ENCODE measurements around the gene MAP4. TPM values are rescaled to one million over a fixed set of nuclear protein-coding genes. Genes with fewer than 3 reads are reported as not detected.

The MAP4 gene
- total RNA-seq, 1 donor from 2014 or later: 54.6 TPM

DNA sequence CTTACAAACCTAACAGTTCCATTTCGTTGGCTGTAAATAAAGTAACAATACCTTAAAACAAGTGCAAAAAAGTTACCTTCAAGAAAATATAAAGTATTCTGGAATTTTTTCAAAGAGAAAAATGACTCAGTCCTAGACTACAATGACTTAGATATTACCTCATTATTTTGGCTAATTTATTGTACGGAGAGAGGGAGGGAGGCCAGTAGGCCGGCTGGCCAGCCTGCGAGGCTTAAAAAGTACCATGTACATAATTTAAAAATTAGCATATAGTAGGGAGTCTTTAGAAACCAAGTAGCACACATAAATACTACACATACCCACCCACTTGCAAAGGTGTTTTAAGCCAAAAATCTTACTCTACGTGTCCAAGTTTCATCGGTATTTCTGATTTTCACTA lies 41.9 kb upstream of the MAP4 start:
- Mint-ChIP-seq H3K9me3 (peaks cover 26% of the 10 kb centered on the region), H3K4me1 (no peaks in the 10 kb centered on the region), H3K36me3 (peaks cover 23% of the 10 kb centered on the region), H3K4me3 (no peak overlapping the region), H3K27me3 (ENCODE audit: insufficient read depth, low read depth) (no peaks in the 10 kb centered on the region), H3K27ac (no peak overlapping the region)
- H3K4me1 ChIP-seq: no peaks in the 10 kb centered on the region
- H3K36me3 ChIP-seq: no peaks in the 10 kb centered on the region
- H3K4me3 ChIP-seq: peak overlapping the region; percentile 16
- no peaks in the 10 kb centered on the region for H4K20me1 ChIP-seq (ENCODE audit: low read depth)
- peaks cover 8% of the 10 kb centered on the region for H3K9me3 ChIP-seq (ENCODE audit: low read depth)
- DNase-seq (ENCODE audit: low spot score): no peak
- no peak overlapping the region for H3K9ac ChIP-seq
- TF ChIP-seq EZH2 (IDR thresholded peaks at IDR 0.05) (no peak), EZH2phosphoT487 (IDR thresholded peaks at IDR 0.05) (no peak)
- H2AFZ ChIP-seq (replicated peaks): no peak overlapping the region
- peaks cover 8% of the 10 kb centered on the region for H3F3A ChIP-seq (ENCODE audit: low read depth)
- H3K27me3 ChIP-seq: no peaks in the 10 kb centered on the region
- H3K4me2 ChIP-seq: no peak overlapping the region
- H3K79me2 ChIP-seq (ENCODE audit: low read depth): peaks cover 61% of the 10 kb centered on the region
- peak overlapping the region; percentile 49 for H3K27ac ChIP-seq

DNA sequence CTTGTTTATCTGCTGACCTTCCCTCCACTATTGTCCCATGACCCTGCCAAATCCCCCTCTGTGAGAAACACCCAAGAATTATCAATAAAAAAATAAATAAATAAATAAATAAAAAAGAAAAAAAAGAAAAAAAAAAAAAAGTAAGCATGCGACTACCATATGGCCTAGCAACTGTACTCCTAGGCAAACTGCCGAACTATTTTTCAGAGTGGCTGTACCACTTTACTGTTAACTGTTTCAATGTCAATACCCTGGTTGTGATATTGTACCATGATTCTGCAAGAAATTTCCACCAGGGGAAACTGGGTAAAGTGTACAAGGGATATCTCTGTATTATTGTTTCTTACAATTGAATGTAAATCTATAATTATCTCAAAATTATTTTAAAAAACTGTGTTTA lies 41.3 kb upstream of the MAP4 start:
- peaks cover 61% of the 10 kb centered on the region for H3K79me2 ChIP-seq (ENCODE audit: low read depth)

DNA sequence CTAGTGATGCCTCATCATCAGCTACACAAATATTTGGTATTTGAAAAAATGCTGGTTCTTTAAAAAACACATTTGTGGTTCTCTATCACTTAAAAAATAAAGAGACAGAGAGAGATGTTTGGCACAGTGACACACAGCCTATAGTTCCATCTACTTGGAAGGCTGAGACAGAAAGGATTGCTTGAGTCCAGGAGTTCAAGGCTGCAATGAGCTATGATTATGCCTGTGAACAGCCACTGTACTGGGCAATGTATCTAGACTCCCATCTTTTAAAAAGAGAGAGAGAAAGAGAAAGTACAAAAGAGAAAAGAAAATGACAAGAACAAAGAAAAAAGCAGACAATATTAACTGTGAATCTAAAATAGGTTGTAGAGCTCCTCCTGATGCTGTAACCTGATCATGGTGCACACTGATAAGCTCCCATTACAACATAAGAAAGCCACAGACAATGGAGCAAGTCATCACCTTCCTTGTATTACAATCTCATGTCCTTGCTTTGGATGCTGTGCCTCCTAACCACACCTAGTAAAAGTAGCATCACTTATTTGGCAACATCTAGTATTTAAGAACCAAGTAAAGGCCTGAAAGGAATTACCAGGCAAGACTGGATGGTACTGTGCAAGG lies 31.7 kb upstream of the MAP4 start:
- H3K27ac Mint-ChIP-seq: no peak overlapping the region

More for the DNA sequence above, 41.3 kb upstream of the MAP4 start:
- Histone ChIP-seq H3K27me3 (no peaks in the 10 kb centered on the region), H3F3A (ENCODE audit: low read depth) (peaks cover 8% of the 10 kb centered on the region), H3K27ac (peak overlapping the region; percentile 49), H3K9me3 (ENCODE audit: low read depth) (peaks cover 8% of the 10 kb centered on the region), H3K4me1 (no peaks in the 10 kb centered on the region), H2AFZ (replicated peaks) (no peak overlapping the region), H3K4me2 (no peak overlapping the region), H4K20me1 (ENCODE audit: low read depth) (no peaks in the 10 kb centered on the region), H3K36me3 (no peaks in the 10 kb centered on the region), H3K9ac (no peak overlapping the region), H3K4me3 (no peak overlapping the region)
- DNase-seq (ENCODE audit: low spot score): no peak
- TF ChIP-seq EZH2 (IDR thresholded peaks at IDR 0.05): no peak
- TF ChIP-seq, protein P1, sequence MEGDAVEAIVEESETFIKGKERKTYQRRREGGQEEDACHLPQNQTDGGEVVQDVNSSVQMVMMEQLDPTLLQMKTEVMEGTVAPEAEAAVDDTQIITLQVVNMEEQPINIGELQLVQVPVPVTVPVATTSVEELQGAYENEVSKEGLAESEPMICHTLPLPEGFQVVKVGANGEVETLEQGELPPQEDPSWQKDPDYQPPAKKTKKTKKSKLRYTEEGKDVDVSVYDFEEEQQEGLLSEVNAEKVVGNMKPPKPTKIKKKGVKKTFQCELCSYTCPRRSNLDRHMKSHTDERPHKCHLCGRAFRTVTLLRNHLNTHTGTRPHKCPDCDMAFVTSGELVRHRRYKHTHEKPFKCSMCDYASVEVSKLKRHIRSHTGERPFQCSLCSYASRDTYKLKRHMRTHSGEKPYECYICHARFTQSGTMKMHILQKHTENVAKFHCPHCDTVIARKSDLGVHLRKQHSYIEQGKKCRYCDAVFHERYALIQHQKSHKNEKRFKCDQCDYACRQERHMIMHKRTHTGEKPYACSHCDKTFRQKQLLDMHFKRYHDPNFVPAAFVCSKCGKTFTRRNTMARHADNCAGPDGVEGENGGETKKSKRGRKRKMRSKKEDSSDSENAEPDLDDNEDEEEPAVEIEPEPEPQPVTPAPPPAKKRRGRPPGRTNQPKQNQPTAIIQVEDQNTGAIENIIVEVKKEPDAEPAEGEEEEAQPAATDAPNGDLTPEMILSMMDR (IDR thresholded peaks at IDR 0.05): no peak
- no peak for TF ChIP-seq EZH2phosphoT487 (IDR thresholded peaks at IDR 0.05)
- H3K36me3 Mint-ChIP-seq: peaks cover 24% of the 10 kb centered on the region
- H3K4me3 Mint-ChIP-seq: no peak overlapping the region
- H3K27me3 Mint-ChIP-seq (ENCODE audit: insufficient read depth, low read depth): no peaks in the 10 kb centered on the region
- H3K27ac Mint-ChIP-seq: no peak overlapping the region
- no peaks in the 10 kb centered on the region for H3K4me1 Mint-ChIP-seq
- peaks cover 26% of the 10 kb centered on the region for H3K9me3 Mint-ChIP-seq

More for the DNA sequence above, 31.7 kb upstream of the MAP4 start:
- TF ChIP-seq EZH2 (IDR thresholded peaks at IDR 0.05): no peak
- TF ChIP-seq, protein P1 (IDR thresholded peaks at IDR 0.05): no peak
- TF ChIP-seq EZH2phosphoT487 (IDR thresholded peaks at IDR 0.05): no peak
- H3K4me1 ChIP-seq: no peaks in the 10 kb centered on the region
- H3K4me2 ChIP-seq: no peak overlapping the region
- no peaks in the 10 kb centered on the region for H3K27me3 ChIP-seq
- H3K36me3 Mint-ChIP-seq: peaks cover 41% of the 10 kb centered on the region
- no peaks in the 10 kb centered on the region for H4K20me1 ChIP-seq (ENCODE audit: low read depth)
- H3K79me2 ChIP-seq (ENCODE audit: low read depth): peaks cover 71% of the 10 kb centered on the region
- no peak overlapping the region for H2AFZ ChIP-seq (replicated peaks)
- no peak overlapping the region for H3K9ac ChIP-seq
- no peaks in the 10 kb centered on the region for H3K9me3 ChIP-seq (ENCODE audit: low read depth)
- H3K9me3 Mint-ChIP-seq: peaks cover 7% of the 10 kb centered on the region
- H3K27ac ChIP-seq: no peak overlapping the region
- H3F3A ChIP-seq (ENCODE audit: low read depth): peaks cover 5% of the 10 kb centered on the region
- no peak overlapping the region for H3K4me3 Mint-ChIP-seq
- no peaks in the 10 kb centered on the region for H3K4me1 Mint-ChIP-seq
- peaks cover 2% of the 10 kb centered on the region for H3K27me3 Mint-ChIP-seq (ENCODE audit: insufficient read depth, low read depth)
- DNase-seq (ENCODE audit: low spot score): no peak
- H3K4me3 ChIP-seq: no peak overlapping the region
- no peaks in the 10 kb centered on the region for H3K36me3 ChIP-seq

Data from neural progenitor cell (in vitro differentiated cells).